Stimulated activated CD4-positive, alpha-beta T cell treated with anti-CD3 and anti-CD28 coated beads, Interleukin-1b, Interleukin-23, amount 100 ng/mL, for 1 hour (primary cell): Measurements from ENCODE around the gene DERL3.

Source experiments
- DNase-seq, 2 donors: peaks; one replicate each; pipeline ENCODE4 v3.0.0-alpha.2; 2020; ENCODE audit warnings: low read depth in 2 of 2

The DERL3 gene

DNA sequence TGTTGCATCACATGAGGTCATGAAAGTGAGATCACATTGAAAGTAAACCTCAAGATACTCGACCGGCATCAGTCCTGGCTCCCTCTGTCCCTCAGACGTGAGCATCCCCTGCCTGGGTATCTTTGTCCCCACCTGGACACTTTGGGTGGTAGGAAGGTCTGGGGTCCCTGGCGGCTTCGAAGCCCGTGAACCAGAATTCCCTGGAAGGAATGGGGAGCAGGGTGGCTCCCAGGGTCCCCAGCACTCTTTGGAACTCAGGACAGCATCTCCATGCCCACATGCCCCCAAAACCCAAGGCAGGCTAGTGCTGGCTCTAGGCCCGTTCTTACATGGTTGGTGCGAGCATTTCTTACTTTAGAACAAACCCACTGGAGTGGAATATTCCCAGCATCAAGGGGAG is 7.5 kb downstream of the DERL3 start:
- DNase-seq, result no peak

DNA sequence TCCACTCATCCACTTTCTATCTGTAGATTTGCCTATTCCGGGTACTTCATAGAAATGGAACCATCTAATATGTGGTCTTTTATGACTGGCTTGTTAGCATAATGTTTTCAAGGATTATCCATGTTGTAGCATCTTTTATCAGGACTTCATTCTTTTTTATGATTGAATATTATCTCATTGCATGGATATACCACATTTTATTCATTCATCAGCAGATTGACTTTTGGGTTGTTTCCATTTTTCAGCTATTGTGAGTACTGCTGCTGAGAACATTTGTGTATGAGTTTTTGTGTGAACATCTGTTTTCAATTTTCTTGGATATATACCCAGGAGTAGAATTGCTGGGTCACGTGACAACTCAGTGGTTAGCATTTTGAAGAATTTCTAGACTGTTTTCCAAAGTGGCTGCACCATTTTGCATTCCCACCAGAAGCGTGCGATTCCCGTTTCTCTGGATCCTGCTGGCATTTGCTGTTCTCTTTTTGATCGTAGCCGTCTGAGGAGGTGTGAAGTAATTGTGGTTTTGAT is 8.9 kb downstream of the DERL3 start:
- no peak for DNase-seq

DNA sequence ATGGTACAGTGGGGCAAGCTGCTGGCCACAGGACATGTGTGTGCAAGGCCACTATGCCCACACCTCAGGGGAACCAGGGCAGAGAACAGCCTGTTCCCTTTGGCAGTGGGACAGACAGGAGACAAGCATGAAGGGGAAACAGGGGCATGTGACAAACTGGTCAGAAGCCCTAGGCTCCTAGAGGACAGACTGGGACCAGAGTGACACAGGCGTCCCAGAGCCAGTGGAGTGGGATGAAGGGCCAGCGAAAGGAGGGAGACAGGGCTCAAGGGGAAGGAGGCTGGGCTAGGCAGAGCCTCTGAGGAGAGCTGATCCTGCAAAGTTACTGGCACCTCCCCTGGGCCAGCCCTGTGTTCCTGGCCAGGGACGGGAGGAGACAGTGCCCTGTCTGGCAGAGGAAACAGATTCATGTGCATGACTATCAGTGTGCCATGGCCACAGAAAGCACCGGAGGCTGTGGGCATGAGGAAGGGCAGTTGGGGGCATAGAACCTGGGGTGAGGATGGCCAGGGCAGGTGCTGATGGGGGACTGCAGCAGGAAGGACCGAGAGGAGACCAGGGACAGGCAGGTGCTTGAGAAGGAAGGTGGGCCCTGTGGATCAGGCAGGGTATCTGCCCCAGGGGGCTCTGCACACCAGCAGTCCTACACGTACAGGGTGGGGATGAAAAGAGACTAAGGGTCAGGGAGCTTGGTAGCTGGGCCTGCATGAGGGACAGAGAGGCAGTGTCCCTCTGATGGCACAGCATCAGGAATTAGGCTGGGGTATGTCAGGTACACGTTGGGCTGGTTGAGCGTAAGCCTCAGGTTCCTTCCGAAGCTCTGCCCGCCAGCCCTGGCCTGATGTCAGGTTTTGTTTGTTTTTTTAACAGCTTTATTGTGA is 9.8 kb downstream of the DERL3 start:
- no peak for DNase-seq

DNA sequence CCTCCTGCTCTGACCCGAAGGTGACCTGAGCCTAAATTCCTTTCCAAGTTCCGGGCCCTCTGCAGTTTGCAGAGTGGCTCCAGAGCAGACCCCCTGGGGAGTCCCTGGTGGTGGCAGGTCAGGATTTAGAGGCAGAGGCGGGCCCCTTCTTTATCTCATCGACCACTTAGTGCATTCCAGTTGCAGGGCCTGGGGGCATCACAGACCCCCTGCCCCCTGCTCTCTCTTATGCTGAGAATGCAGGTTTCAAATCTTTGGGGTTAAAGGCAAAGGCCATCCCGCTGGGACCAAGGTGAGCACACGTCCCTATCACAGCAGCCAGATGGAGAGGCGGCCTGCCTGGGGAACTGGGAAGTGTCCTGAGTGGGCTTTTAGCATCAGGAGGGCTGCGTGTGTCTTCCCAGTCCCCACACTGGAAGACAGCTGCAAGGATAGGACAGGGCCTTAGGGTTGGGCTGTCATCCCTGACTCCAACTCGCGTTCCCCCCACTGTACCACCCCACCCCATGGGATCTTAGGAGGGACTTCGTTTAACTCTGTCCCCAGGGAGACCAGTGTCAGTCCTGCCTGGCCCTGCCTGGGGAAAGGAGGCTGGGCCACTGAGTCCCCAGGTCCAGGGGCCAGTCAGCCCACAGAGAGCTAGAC is 11.3 kb downstream of the DERL3 start:
- DNase-seq, result no peak

DNA sequence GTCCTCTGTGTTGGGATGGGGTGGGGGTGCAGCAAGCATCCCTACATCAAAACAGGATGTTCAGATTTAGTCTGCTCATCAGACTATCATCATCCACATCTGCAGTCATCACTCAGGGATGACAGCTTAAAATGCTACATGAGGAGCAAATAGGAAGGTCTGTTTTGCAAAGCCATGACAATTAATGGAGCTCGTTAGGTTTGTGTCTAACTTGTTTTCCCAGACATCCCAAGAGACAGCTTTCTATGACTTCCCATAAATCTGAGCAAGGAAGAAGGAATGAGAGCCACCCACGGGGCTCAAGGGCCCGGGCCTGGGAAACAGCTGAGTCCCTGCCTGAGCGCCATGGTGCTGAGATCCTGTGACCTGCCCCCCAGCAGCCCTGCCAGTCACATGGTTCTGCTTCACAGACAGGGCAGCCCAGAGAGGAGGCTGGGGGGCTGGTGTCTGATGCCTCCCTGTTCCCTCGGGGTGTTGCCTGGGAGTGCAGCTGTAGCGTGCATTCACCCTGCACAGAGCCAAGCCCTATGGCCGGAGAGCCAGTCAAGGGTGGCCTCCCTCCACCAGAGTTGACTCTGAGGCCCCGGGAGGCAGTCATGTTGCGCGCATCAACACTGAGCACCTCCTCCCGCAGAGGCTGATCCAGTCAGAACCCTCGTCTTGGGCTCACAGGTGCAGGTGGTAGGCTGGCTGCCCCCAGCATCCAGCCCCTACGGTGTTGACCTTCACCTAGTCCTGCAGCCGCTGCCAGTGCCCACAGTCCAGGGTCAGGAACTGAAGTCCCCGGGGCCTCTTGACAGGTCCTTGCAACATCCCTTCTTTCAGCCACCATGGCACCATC is 12.1 kb downstream of the DERL3 start:
- DNase-seq, result no peak

DNA sequence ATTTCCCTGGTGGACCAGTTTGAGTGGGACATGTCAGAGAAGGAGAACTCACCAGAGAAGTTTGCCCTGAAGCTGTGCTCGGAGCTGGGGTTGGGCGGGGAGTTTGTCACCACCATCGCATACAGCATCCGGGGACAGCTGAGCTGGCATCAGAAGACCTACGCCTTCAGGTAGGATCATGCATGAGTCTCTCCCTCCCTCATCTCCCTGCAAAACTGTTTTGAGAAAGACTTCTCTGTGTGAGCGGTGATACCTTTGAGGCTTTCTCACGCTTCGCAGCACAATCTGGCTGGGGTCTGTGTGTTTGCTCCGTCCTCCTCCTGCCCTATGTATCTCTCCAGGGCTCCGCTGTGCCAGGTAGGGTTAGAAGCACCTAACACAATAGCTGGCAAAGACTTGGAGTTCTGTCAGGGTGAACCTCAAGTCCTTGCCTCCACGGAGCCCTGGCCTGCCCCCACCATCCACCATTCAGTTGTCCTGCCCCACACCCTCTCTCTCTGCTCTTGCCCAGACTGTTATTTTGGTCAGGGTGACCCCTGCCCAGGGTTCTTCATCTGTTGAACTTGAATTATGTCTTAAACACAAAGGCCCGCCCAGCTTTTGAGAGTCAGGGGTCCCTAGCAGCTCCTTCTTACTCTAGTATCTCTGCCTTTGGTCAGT is 13.4 kb downstream of the DERL3 start:
- DNase-seq, result no peak

DNA sequence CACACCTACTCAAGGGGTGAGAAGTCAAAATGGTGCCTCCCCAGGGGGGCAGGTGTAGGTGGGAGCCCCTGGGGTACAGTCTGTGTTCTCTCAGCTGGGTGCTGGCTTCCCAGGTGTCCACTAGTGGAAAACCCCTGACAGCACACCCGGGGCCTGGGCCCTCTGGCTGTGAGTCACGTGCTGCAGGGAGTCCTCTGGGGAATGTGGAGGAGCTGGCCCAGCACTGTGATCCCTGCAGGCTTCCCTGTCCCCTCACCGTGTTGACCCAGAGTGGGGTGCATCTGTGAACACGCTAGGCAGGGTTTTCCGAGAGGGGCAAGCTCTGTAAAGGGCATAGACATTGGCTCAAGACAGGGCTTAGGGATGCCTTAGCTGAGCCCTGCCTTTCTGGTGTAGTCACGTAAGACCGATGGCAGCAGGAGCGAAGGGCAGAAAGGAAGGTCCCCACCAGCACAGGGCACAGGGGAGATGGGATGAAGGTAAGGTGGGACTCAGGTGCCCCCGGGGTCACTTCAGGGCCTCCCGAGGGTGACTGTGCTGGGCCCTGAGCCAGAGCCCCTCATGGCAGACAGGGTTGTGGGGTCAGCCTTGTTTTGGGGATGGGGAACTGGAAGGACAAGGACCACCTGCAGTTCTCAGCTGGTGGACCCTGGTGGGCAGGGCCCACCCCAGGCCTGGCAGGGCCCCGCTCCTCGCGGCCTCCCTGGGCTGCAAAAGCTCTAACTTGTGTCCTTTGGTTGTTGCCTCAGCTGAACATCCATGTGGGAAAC is 14.1 kb downstream of the DERL3 start:
- no peak for DNase-seq

DNA sequence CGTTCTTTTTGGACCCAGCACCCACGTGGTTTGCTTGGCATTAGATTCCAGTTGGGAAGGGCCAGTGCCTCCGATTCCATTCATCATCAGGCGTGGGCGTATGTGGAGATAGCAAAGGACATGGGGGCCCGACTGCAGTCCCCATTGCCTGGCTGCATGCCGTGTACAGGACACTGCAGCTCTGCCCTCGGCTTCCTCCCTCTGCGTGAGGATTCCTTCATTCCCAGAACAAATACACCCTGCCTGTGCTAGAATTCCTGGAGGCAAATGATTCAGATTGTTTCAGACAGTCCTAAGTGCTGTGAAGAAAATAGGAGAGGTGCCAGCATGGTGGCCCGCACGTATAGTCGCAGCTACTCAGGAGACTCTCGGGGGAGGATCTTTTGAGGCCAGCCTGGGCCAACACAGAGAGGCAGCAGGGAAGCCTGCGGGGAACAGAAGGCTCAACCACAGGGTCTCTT is 15.4 kb downstream of the DERL3 start:
- DNase-seq, result no peak

DNA sequence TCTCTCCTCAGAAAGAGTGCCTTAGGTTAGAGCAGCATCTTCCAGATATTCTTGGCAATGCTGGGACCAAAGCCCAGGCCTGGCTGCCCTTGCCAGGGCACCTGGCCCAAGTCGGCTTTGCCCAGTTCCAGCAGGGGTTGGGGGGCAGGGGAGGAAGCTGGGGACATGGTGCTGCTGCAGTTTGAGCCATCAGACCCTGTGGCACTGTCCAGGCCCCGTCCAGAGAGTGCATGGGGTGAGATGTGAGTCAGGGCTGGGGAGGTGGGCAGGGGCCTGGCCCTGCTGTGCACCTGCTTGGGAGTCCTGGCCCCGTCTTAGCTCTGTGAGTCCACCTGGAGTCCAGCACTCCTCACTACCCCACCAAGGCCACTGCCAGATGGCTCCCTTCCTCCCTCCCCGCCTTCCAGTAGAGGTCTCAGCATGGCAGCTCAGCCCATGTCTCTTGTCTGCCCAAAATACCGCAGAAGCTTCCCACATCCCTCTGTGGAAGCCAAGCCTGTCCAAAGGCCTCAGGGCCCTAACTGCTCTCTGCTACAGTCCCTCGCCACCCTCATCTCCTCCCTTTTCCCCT is 16.6 kb downstream of the DERL3 start:
- DNase-seq, result no peak

DNA sequence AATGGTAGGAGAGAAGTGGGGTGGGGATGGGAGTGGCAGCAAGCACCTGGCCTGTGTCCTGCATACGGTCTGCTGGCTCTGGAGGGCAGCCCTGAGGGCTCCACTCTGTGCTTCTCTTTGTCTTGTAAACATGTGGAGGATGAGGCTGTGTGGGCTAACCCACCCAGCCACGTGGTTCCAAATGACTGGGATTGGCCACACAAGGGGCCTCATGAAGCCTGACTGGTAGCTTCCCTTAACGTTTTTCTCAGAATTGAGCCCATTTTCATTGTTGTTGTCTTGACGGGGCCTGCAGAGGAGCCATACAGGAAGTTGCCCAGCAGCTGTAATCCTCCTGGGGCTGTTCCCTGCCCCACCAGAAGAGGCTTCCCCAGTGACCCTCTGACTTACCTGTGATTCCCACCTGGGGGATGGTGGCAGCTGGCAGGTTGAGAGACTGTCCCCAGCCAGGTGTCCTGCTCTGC is 18.0 kb downstream of the DERL3 start:
- no peak for DNase-seq

DNA sequence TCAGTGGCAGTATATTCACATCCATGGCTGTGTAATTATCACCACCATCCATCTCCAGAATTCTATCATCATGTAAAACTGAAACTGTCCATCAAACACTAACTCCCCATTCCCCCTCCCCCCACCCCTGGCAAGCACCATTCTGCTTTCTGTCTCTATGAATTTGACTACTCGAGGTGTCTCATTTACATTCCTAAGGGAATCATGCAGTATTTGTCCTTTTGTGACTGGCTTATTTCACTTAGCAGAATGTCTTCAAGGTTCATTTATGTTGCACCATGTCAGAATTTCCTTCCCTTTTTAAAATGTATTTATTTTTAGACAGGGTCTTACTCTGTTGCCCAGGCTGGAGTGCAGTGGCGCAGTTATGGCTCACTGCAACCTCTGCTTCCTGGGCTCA is 20.3 kb downstream of the DERL3 start:
- no peak for DNase-seq

DNA sequence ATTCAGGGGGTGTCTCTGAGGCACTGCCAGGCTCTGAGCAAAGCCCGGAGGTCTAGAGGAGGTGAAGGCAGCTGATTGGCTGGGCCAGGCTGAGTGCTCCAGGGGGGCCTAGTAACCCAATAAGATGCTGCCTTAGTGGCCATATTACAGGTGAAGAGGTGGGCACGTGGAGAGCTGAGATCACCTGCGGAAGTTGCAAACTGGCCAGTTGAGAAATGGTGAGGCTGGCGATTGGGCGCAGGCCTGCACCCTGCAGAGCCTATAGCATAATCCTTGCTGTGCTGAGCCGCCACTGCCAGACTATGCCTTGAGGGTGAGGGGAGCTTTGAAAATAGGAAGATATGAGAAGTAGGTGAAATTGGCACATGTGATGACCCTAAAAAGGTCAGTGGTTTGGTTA is 21.7 kb downstream of the DERL3 start:
- DNase-seq, result no peak

DNA sequence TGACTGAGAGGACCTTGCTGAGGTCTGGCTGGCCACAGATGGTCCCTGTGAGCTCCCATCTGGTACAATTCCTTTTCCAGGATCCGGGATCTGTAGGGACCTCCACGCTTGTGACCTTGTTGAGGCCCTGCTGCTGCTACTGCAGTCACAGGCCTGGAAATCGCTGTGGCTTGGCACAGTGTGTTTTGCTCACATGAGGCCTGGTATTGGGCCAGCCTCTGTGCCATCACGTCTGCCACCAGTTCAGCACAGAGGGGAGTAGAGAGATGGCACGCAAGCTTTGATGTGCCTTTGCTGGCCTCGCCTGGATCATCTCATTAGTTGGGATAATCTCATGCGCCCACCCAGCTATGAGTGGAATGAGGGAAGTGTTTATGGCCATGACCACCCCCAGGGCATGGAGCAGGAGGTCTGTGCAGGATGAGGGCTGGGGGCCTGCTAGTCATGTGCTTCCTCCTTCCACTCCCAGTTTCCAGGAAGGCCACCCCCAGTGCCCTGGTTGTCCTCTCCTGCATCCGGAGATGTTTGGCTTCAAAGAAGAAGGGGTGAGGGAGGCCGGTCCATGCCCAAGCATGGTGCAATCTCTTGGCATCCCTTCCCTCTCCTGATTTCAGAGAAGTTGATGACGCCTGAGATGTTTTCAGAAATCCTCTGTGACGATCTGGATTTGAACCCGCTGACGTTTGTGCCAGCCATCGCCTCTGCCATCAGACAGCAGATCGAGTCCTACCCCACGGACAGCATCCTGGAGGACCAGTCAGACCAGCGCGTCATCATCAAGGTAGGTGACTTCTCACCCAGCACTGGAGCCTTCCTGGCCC is 22.4 kb downstream of the DERL3 start:
- DNase-seq, result no peak

DNA sequence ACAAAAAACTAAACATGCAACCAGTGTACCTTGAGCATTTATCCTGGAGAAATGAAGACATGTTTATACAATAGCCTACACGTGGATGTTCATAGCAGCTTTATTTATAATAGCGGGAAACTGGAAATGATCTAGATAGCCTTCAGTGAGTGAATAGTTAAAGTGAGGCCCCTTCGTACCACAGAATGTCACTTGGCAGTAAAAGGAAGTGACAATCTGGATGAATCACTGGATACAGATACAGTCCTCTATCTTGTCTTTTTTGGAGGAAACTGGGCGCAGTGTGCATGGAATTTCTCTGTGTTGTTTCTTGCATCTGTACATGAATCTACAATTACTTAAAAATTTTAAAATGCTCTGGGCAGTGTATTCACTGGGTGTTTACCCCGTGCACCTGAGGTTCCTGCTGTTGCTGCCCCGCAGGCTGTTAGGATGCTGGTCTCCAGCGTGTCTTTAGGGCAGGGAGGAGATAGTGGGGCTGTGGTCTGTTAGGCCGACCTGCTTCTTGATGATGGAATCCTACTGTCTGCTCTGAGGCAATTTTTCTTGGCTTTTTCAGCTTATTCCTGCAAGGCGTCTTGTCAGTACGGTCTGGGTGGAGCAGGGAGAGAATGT is 23.2 kb downstream of the DERL3 start:
- no peak for DNase-seq

DNA sequence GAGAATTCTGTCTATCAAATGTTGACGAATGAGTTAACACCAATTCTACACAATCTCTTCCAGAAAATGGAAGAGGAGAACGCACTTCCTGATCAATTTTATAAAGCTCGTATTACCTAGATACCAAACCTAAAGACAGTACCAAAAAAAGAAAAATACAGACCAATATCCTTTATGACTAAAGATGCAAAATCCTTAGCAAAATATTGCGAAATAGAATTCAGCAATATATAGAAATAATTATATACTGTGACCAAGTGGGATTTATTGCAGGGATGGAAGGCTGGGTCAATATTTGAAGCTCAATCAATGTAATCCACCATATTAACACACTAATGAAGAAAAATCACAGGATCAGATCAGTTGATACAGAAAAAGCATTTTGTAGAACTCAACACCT is 26.4 kb downstream of the DERL3 start:
- no peak for DNase-seq

DNA sequence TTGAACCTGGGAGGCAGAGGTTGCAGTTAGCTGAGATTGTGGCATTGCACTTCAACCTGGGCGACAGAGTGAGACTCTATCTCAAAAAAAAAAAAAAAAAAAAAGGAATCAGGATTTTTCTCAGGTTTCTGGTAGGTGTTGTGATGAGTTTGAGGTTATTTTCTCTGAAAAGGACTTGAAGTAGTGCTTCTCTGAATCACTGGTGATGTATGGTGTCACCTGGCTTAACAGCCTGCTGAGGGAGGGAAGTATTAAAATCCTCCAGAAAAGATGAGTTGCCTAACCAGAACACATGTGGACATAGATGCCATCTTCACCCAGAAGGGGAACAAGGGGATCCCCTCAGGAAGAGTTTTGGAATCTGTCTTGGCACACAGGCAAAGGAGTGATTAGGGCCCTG is 32.0 kb downstream of the DERL3 start:
- DNase-seq, result no peak

DNA sequence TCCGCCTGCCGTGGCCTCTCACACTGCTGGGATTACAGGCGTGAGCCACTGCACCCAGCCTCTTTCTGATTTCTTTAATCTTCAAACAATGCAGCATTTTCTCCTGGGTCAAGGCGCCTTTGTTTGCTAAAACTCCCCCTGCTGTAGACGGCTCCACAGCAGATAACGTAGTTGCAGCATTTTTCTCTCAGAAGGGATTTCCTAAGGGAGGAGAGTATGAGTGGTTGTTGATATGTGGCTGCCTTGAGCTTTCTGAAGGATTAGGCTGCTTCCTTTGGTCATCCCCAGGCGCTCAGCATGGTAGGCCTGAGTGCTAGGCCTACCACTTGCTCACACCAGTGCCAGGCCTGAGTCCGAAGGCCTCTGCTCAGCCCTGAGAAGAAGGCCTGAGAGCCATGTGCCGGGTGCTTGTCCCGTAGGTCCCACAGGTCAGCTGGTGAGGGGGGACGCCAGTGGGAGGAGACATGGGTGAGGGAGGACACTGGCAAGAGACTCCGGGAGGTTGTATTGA is 34.0 kb downstream of the DERL3 start:
- no peak for DNase-seq

DNA sequence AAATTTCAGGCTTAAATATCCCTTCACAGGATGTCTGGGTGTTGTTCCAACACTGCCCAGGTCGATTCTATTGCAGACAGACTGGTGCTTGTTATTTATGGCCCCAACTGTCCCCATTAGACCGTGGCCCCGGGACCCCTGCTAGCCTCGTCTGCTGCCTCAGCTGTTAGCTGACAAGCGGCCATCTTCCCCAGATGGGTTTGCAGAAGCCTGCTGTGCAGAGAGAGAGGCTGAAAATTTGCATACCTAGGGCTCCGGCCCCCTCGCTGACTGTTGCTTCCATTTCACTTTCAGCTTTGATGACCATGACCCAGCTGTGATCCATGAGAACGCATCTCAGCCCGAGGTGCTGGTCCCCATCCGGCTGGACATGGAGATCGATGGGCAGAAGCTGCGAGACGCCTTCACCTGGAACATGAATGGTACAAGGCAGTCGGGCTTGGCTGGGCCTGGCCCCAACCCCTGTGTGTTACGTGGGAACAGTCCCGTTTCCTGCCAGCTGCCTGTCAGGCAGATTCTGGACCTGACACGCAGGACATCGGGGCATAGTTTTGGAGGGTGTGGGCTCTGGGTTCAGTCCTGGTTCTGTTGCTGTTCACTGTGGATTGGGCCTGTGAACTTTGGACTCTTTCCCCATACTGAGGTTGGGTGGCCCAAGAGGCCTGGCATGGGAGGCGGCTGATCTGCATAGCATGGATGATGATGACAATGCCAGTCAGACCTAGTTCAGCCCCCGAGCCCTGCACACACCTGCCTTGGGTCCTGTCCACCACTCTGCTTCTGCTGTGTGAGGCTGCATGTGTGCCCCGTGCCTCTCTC is 35.6 kb downstream of the DERL3 start:
- no peak for DNase-seq
